ENCODE results near the gene HBG1. TPM values are rescaled to one million over a fixed set of nuclear protein-coding genes. Genes with fewer than 3 reads are reported as not detected.

Gene HBG1
- total and polyA plus RNA-seq, 2 donors (not counting 1 experiment from before 2014, with no cell fraction given): not detected

GRCh38 chr11:5233307-5233706 lies 16.4 kb downstream of the HBG1 start:
- no peak for DNase-seq
- ATAC-seq (ENCODE audit: low read depth): no peak
- CTCF ChIA-PET: no interaction called here
- Histone ChIP-seq H2AFZ (ENCODE audit: insufficient read depth, low read depth, low read length, poor library complexity, severe bottlenecking) (no peak overlapping the region), H3K4me1 (ENCODE audit: control insufficient read depth in 2 of 2, insufficient read depth in 2 of 2, low read length in 2 of 2) (no peaks in the 10 kb centered on the region), H3K9me3 (ENCODE audit: control extremely low read depth in 1 of 3, control insufficient read depth in 2 of 3, insufficient read depth in 1 of 3, low read length in 2 of 3) (no peaks in the 10 kb centered on the region), H4K20me1 (ENCODE audit: control insufficient read depth, insufficient read depth, low read length, poor library complexity, severe bottlenecking) (no peaks in the 10 kb centered on the region), H3K27me3 (replicated peaks in 1 of 4; ENCODE audit: control extremely low read depth in 1 of 4, control insufficient read depth in 3 of 4, insufficient read depth in 4 of 4, low read length in 3 of 4) (no peaks in the 10 kb centered on the region), H3K27ac (ENCODE audit: low read length in 2 of 2) (no peak overlapping the region), H3K9ac (ENCODE audit: low read length) (no peak overlapping the region), H3K79me2 (ENCODE audit: control insufficient read depth, insufficient read depth, low read length) (no peaks in the 10 kb centered on the region), H3K4me2 (replicated peaks; ENCODE audit: low read depth, low read length, poor library complexity, severe bottlenecking) (no peak overlapping the region), H3K36me3 (replicated peaks in 1 of 2; ENCODE audit: control extremely low read depth in 1 of 2, control insufficient read depth in 1 of 2, extremely low read depth in 1 of 2, insufficient read depth in 2 of 2, low read length in 1 of 2) (no peaks in the 10 kb centered on the region), H3K4me3 (ENCODE audit: control extremely low read depth in 1 of 5, extremely low read depth in 1 of 5, insufficient read depth in 1 of 5, low read depth in 2 of 5, low read length in 4 of 5) (no peak overlapping the region)
- intact Hi-C loops (cut with micrococcal nuclease): no loop called here
- POLR2A ChIA-PET: no interaction called here
- H3K27ac Mint-ChIP-seq: no peak overlapping the region
- H3K9me3 Mint-ChIP-seq (ENCODE audit: insufficient read depth): no peaks in the 10 kb centered on the region
- no CpG with 5 or more reads among the region's 1 CpG for whole genome bisulfite sequencing (ENCODE audit: insufficient coverage)
- H3K4me3 Mint-ChIP-seq: no peak overlapping the region
- H3K27me3 Mint-ChIP-seq: peaks cover 6% of the 10 kb centered on the region
- TF ChIP-seq CTCF (IDR thresholded peaks at IDR 0.05) (no peak), EZH2 (IDR thresholded peaks at IDR 0.05; ENCODE audit: borderline replicate concordance, insufficient read depth, low read depth, low read length, poor library complexity, severe bottlenecking) (no peak)
- peaks cover 6% of the 10 kb centered on the region for H3K4me1 Mint-ChIP-seq

GRCh38 chr11:5232821-5233220 lies 16.8 kb downstream of the HBG1 start:
- ChIA-PET CTCF (no interaction called here), POLR2A (no interaction called here)
- intact Hi-C loops (cut with micrococcal nuclease): no loop called here
- Histone ChIP-seq H3K9me3 (ENCODE audit: control extremely low read depth in 1 of 3, control insufficient read depth in 2 of 3, insufficient read depth in 1 of 3, low read length in 2 of 3) (no peaks in the 10 kb centered on the region), H3K27me3 (replicated peaks in 1 of 4; ENCODE audit: control extremely low read depth in 1 of 4, control insufficient read depth in 3 of 4, insufficient read depth in 4 of 4, low read length in 3 of 4) (no peaks in the 10 kb centered on the region), H2AFZ (ENCODE audit: insufficient read depth, low read depth, low read length, poor library complexity, severe bottlenecking) (no peak overlapping the region), H3K79me2 (ENCODE audit: control insufficient read depth, insufficient read depth, low read length) (no peaks in the 10 kb centered on the region), H3K27ac (ENCODE audit: low read length in 2 of 2) (no peak overlapping the region), H4K20me1 (ENCODE audit: control insufficient read depth, insufficient read depth, low read length, poor library complexity, severe bottlenecking) (no peaks in the 10 kb centered on the region), H3K4me2 (replicated peaks; ENCODE audit: low read depth, low read length, poor library complexity, severe bottlenecking) (no peak overlapping the region), H3K9ac (ENCODE audit: low read length) (no peak overlapping the region), H3K4me3 (ENCODE audit: control extremely low read depth in 1 of 5, extremely low read depth in 1 of 5, insufficient read depth in 1 of 5, low read depth in 2 of 5, low read length in 4 of 5) (no peak overlapping the region), H3K36me3 (replicated peaks in 1 of 2; ENCODE audit: control extremely low read depth in 1 of 2, control insufficient read depth in 1 of 2, extremely low read depth in 1 of 2, insufficient read depth in 2 of 2, low read length in 1 of 2) (no peaks in the 10 kb centered on the region), H3K4me1 (ENCODE audit: control insufficient read depth in 2 of 2, insufficient read depth in 2 of 2, low read length in 2 of 2) (no peaks in the 10 kb centered on the region)
- no peak for ATAC-seq (ENCODE audit: low read depth)
- no peak for TF ChIP-seq EZH2 (IDR thresholded peaks at IDR 0.05; ENCODE audit: borderline replicate concordance, insufficient read depth, low read depth, low read length, poor library complexity, severe bottlenecking)
- no peak for TF ChIP-seq CTCF (IDR thresholded peaks at IDR 0.05)
- no CpG with 5 or more reads among the region's 2 CpGs for WGBS (ENCODE audit: insufficient coverage)
- H3K27ac Mint-ChIP-seq: no peak overlapping the region
- H3K9me3 Mint-ChIP-seq (ENCODE audit: insufficient read depth): no peaks in the 10 kb centered on the region
- no peak for DNase-seq
- no peak overlapping the region for H3K4me3 Mint-ChIP-seq
- H3K4me1 Mint-ChIP-seq: peaks cover 6% of the 10 kb centered on the region
- peaks cover 6% of the 10 kb centered on the region for H3K27me3 Mint-ChIP-seq
